Kidney (tissue), 14 donors: ENCODE measurements around the gene GNRHR. TPM values are rescaled to one million over a fixed set of nuclear protein-coding genes. Genes with fewer than 3 reads are reported as not detected.
A peak's percentile ranks its signal among the peaks of the same experiment; 100 is the strongest.

Experiments used
- DNase-seq, 5 donors: peaks; one replicate each; pipeline ENCODE4 v3.0.0-alpha.2; 2013 to 2020
- FAIRE-seq: peaks from 2 replicates; lab custom pipeline; 2012; peaks lifted over from hg19 to GRCh38; lab: Jason Lieb, UNC
- H3K27ac ChIP-seq, 2 donors: one replicate each; pipeline ENCODE4 v1.7.0; 2013; ENCODE audit warnings: low read depth in 2 of 2, low read length in 2 of 2, inconsistent platforms in 1 of 2
- H3K27me3 ChIP-seq: one replicate; pipeline ENCODE4 v1.7.1; 2013; ENCODE audit warnings: low read length, inconsistent platforms; ENCODE audit not compliant: control insufficient read depth, insufficient read depth
- H3K36me3 ChIP-seq, 3 donors: one replicate each; pipeline versions ENCODE4 v1.7.0 to v1.7.1; 2013; ENCODE audit warnings: low read length in 3 of 3, control low read depth in 1 of 3, inconsistent platforms in 1 of 3; ENCODE audit not compliant: insufficient read depth in 3 of 3, control insufficient read depth in 2 of 3
- H3K4me1 ChIP-seq, 3 donors: one replicate each; pipeline versions ENCODE4 v1.7.0 to v1.7.1; 2013; ENCODE audit warnings: low read length in 3 of 3, inconsistent platforms in 1 of 3, low read depth in 1 of 3; ENCODE audit not compliant: control insufficient read depth in 2 of 3, insufficient read depth in 2 of 3
- H3K4me3 ChIP-seq, 3 donors: one replicate each; pipeline versions ENCODE4 v1.7.0 to v1.8.1; 2013; ENCODE audit warnings: low read length in 3 of 3, control low read depth in 1 of 3, inconsistent platforms in 1 of 3
- H3K9ac ChIP-seq, 3 donors: one replicate each; pipeline versions ENCODE4 v1.7.0 to v1.7.1; 2013; ENCODE audit warnings: low read length in 3 of 3, control low read depth in 1 of 3, inconsistent platforms in 1 of 3
- H3K9me3 ChIP-seq, 3 donors: one replicate each; pipeline versions ENCODE4 v1.7.0 to v1.7.1; 2013; ENCODE audit warnings: low read length in 3 of 3, control low read depth in 1 of 3, inconsistent platforms in 1 of 3; ENCODE audit not compliant: control insufficient read depth in 2 of 3, insufficient read depth in 1 of 3
- intact Hi-C: fragments of 100-400 bp; cut with DNase I; formaldehyde crosslinking; loops from one replicate; pipeline ENCODE4 v1.11.1; 2022
- polyA plus RNA-seq: library from polyadenylated mRNA; stranded (reverse); fragments of 350-450 nt; fragmentation: Illumina TruSeq; extraction: RNeasy Lipid Tissue Mini Kit (QIAGEN cat#74804); gene quantifications from one replicate; pipeline ENCODE4 v1.2.3, GENCODE V29; 2014; ENCODE audit warnings: low read depth, low replicate concordance; ENCODE audit not compliant: insufficient read depth
- total RNA-seq: library from RNA; stranded (reverse); fragmentation: NEBNext Ultra II Directional; extraction: Animal tissue kit (Norgen Biotek cat#: 25700); gene quantifications from one replicate; pipeline ENCODE4 v1.2.1, GENCODE V29; 2021
- TF ChIP-seq, protein P1 (sequence below): IDR thresholded peaks from 3 replicates; pipeline ENCODE4 v1.5.1; 2012; ENCODE audit warnings: mild to moderate bottlenecking, moderate library complexity, borderline replicate concordance; ENCODE audit not compliant: insufficient read depth; ENCODE audit errors: extremely low read depth
- donor health status: control.
- donor health status: control.
- donor health status: control.
- donor health status: control.
- donor health status: control.
- donor health status: DM: yes; HTN: yes; CAD: no.
- donor health status: Normal renal cell carcinoma (clear cell type).

The GNRHR gene
- total and polyA plus RNA-seq, 2 donors from 2014 or later = not detected

DNA sequence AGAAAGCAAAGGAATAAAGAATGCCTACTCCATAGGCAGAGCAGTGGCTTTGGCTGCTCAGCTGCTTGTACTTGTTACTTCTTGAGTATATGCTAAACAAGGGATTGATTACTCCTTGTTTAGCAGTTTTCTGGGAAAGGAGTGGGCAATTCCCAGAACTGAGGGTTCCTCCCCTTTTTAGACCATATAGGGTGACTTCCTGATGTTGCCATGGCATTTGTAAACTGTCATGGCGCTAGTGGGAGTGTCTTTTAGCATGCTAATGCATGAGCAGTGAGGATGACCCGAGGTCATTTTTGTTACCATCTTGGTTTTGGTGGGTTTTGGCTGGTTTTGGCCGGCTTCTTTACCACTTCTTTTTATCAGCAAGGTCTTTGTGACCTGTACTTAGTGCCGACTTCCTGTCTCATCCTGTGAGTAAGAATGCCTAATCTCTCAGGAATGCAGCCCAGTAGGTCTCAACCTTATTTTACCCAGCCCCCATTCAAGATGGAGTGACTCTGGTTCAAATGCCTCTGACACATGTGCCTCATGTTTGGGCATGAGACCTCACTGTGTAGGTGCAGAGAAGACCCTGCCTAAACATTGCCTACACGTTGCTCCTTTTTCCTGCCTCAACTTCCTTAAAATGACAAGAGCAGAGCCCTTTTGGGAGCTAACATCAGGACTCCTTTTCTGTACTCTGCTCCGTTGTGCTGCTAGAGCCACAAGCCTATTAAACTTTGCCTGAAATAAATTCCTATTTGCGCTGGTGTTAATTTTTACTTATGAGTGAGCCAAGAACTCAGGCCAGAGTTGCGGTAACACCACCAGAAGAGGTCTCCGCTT lies 32.2 kb downstream of the GNRHR start:
- H3K9me3 ChIP-seq = no peaks in the 10 kb centered on the region
- DNase-seq (no peak), FAIRE-seq (no peak)
- H3K4me1 ChIP-seq = no peaks in the 10 kb centered on the region
- H3K27ac ChIP-seq = no peak overlapping the region
- no peak overlapping the region for H3K4me3 ChIP-seq
- H3K9ac ChIP-seq = no peak overlapping the region
- intact Hi-C loops = no loop called here
- TF ChIP-seq, protein P1, sequence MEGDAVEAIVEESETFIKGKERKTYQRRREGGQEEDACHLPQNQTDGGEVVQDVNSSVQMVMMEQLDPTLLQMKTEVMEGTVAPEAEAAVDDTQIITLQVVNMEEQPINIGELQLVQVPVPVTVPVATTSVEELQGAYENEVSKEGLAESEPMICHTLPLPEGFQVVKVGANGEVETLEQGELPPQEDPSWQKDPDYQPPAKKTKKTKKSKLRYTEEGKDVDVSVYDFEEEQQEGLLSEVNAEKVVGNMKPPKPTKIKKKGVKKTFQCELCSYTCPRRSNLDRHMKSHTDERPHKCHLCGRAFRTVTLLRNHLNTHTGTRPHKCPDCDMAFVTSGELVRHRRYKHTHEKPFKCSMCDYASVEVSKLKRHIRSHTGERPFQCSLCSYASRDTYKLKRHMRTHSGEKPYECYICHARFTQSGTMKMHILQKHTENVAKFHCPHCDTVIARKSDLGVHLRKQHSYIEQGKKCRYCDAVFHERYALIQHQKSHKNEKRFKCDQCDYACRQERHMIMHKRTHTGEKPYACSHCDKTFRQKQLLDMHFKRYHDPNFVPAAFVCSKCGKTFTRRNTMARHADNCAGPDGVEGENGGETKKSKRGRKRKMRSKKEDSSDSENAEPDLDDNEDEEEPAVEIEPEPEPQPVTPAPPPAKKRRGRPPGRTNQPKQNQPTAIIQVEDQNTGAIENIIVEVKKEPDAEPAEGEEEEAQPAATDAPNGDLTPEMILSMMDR = no peak
- peaks cover 0 to 4% (median 2%) of the 10 kb centered on the region in 3 donors for H3K36me3 ChIP-seq
- H3K27me3 ChIP-seq = no peaks in the 10 kb centered on the region

DNA sequence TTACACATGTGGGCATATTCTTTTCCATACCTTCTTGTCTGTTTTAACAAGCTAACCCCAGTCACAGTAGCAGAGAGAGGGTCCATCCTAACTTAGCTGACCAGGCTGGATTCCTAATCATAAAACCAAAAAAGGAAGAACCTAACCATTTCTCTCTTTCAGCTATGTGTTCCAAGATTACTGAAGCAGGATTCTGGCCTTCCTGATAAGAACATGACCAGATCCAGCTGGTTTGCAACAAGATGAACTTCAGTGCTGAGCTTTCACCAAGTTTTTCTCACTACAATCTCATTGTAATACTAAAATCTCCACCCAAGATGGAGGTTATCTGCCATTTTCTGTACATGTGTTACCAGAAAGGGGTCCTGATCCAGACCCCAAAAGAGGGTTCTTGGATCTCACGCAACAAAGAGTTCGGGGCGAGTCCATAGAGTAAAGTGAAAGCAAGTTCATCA lies 32.8 kb downstream of the GNRHR start:
- Histone ChIP-seq H3K4me3 (no peak overlapping the region), H3K4me1 (no peaks in the 10 kb centered on the region), H3K9me3 (no peaks in the 10 kb centered on the region), H3K27ac (no peak overlapping the region), H3K27me3 (no peaks in the 10 kb centered on the region), H3K36me3 (peaks cover 0 to 7% (median 2%) of the 10 kb centered on the region in 3 donors), H3K9ac (no peak overlapping the region)
- no peak for FAIRE-seq
- intact Hi-C loops = no loop called here
- peak in 1 of 5 donors; percentile 5 for DNase-seq
- TF ChIP-seq, protein P1 = no peak

DNA sequence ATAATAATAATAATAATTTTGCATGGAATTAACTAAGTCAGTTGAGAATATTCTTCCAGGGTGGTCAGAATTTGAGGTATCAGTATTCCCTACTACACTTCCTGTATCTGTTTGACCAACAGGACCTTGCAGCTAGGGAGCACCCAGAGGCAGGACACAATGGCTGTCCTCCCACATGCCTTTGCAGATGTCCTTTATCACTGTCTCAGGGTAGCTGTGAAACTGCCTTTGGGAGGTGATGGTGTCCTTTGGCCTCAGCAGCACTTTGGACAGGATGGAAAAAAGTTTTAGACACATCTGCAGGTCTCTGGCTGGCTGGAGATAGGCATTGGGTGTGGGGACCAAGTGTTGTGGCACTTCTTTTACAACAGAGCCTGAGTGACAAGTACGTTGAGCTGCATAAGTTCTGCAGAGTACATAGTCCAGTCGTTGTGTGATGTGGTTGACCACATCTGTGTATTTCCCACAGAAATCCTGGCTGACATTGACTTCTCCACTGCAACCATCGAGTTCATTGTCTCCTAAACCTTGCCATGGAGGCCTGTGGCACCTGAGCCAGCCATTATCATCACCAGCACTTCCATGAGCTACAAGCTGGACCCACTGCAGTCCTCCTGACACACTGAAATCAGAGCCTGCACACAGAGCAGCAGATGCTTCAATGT lies 34.1 kb downstream of the GNRHR start:
- peak in 1 of 5 donors; percentile 4 for DNase-seq
- Histone ChIP-seq H3K36me3 (peaks cover 0 to 7% (median 2%) of the 10 kb centered on the region in 3 donors), H3K4me3 (no peak overlapping the region), H3K27me3 (no peaks in the 10 kb centered on the region), H3K27ac (no peak overlapping the region), H3K9me3 (no peaks in the 10 kb centered on the region), H3K9ac (no peak overlapping the region), H3K4me1 (no peaks in the 10 kb centered on the region)
- no peak for FAIRE-seq
- intact Hi-C loops = no loop called here
- TF ChIP-seq, protein P1 = no peak
